Adrenal gland (tissue), 12 donors: ENCODE results near the gene PNPLA7. TPM values are rescaled to one million over a fixed set of nuclear protein-coding genes. Genes with fewer than 3 reads are reported as not detected.
"Not testable (repeated sequence)": the region's sequence is repeated elsewhere in the genome, so short reads cannot be mapped to it uniquely, and the experiment has no call there.

ENCODE experiments used
- DNase-seq, 7 donors: peaks; one replicate each; pipeline ENCODE4 v3.0.0-alpha.2; 2019 to 2020
- H3K27ac ChIP-seq, 5 donors: fragments of 200-600 bp; sonication (generic) in 4 of 5; 1 replicate in 3 of 5; 2 replicates in 2 of 5; pipeline versions ENCODE4 v1.5.1 to v1.8.0; 2016 to 2020; ENCODE audit warnings: mild to moderate bottlenecking in 1 of 5
- H3K27me3 ChIP-seq: fragments of 200-600 bp; 2 replicates; pipeline ENCODE4 v1.8.0; 2021
- H3K36me3 ChIP-seq, 2 donors: fragments of 200-600 bp; replicated peaks in 1 of 2; 1 replicate in 1 of 2; 2 replicates in 1 of 2; pipeline versions ENCODE4 v1.5.1 to v1.8.0; 2018 to 2022
- H3K4me1 ChIP-seq, 2 donors: fragments of 200-600 bp; replicated peaks in 1 of 2; 1 replicate in 1 of 2; 2 replicates in 1 of 2; pipeline versions ENCODE4 v1.5.1 to v1.8.0; 2018 to 2021
- H3K4me3 ChIP-seq, 4 donors: fragments of 200-600 bp; sonication (generic) in 3 of 4; one replicate each; pipeline ENCODE4 v1.5.1; 2016 to 2018
- H3K9me3 ChIP-seq, 3 donors: fragments of 200-600 bp; sonication (generic) in 1 of 3; replicated peaks in 1 of 3; 1 replicate in 2 of 3; 2 replicates in 1 of 3; pipeline versions ENCODE4 v1.5.1 to v1.8.0; 2016 to 2021
- CTCF ChIP-seq, 6 experiments: fragments of 450-650 bp in 4 of 6; fragments of 200-600 bp in 2 of 6; sonication (generic) in 1 of 6; IDR thresholded peaks; 1 replicate in 5 of 6; 2 replicates in 1 of 6; pipeline versions ENCODE4 v1.5.1 to v1.8.0; 2016 to 2021; ENCODE audit warnings: antibody characterized with exemption in 6 of 6, mild to moderate bottlenecking in 2 of 6, moderate library complexity in 1 of 6
- POLR2A ChIP-seq, 2 donors: fragments of 450-650 bp; IDR thresholded peaks; one replicate each; pipeline ENCODE4 v1.6.1; 2017; ENCODE audit warnings: antibody characterized with exemption in 2 of 2, mild to moderate bottlenecking in 2 of 2, moderate library complexity in 1 of 2
- WGBS, 4 donors: extraction: QIAGEN DNeasy Blood & Tissue Kit in 2 of 4; methylation state at CpG; one replicate each; pipeline versions ENCODE4 v1.1.5 to v1.1.7; 2013 to 2017; 5-methylcytosine and 5-hydroxymethylcytosine counted together
- intact Hi-C, 2 donors: fragments of 100-400 bp; cut with DNase I; formaldehyde crosslinking; loops; one replicate each; pipeline versions ENCODE4 v1.14.1 to v1.15.0; 2022 to 2023
- polyA plus RNA-seq, 3 donors: library from polyadenylated mRNA; stranded (reverse); fragments of 200-250 nt in 2 of 3; fragments of 350-450 nt in 1 of 3; fragmentation: Illumina TruSeq in 1 of 3; extraction: RNeasy Lipid Tissue Mini Kit (QIAGEN cat#74804) in 1 of 3; gene quantifications; one replicate each; pipeline ENCODE4 v1.2.3, GENCODE V29; 2013 to 2014
- total RNA-seq, 9 donors: library from RNA; depleted of rRNA in 4 of 9; stranded (reverse); fragments of >200 nt in 4 of 9; fragments of 120-200 nt in 1 of 9; fragmentation: NEBNext Ultra II Directional in 1 of 9; extraction: Animal tissue kit (Norgen Biotek cat#: 25700) in 1 of 9; gene quantifications; one replicate each; pipeline versions ENCODE4 v1.1.0 to v1.2.4, GENCODE V29; 2013 to 2023
- donor health status: healthy with polysubstance abuse.
- donor health status: Bipolar disorder and iron deficiency.
- donor health status: DM: yes; HTN: yes; CAD: no.
- donor health status: DM: no; HTN: no; CAD: no.
- donor health status: DM: no; HTN: no; CAD: no.
- donor health status: DM: yes; HTN: yes; CAD: no.

The PNPLA7 gene
- total and polyA plus RNA-seq, 12 donors = 0.44 to 64.1 (median 10.8) TPM

- Histone ChIP-seq H3K36me3 (peaks cover 0 to 36% of the 10 kb centered on the region in 2 donors), H3K4me3 (no peak overlapping the region), H3K4me1 (peaks cover 0 to 11% of the 10 kb centered on the region in 2 donors), H3K27ac (no peak overlapping the region), H3K27me3 (no peaks in the 10 kb centered on the region), H3K9me3 (no peaks in the 10 kb centered on the region)
- WGBS, 4 donors = 89 to 93% (median 91%) methylated on average over 5 to 10 of the region's 10 CpGs
- intact Hi-C loops = no loop called here
- TF ChIP-seq CTCF (IDR thresholded peaks at IDR 0.05) (no peak), POLR2A (IDR thresholded peaks at IDR 0.05) (no peak)
- DNase-seq = no peak
These were observed 5.0 kb upstream of the PNPLA7 start for GRCh38 chr9:137555179-137555578.

GRCh38 chr9:137554349-137554748 lies 4.1 kb upstream of the PNPLA7 start:
- H3K9me3 ChIP-seq = no peaks in the 10 kb centered on the region
- peaks cover 8 to 19% of the 10 kb centered on the region in 2 donors for H3K4me1 ChIP-seq
- no peaks in the 10 kb centered on the region for H3K27me3 ChIP-seq
- no peak for DNase-seq
- TF ChIP-seq CTCF (IDR thresholded peaks at IDR 0.05) (no peak), POLR2A (IDR thresholded peaks at IDR 0.05) (no peak)
- H3K36me3 ChIP-seq = peaks cover 0 to 36% of the 10 kb centered on the region in 2 donors
- intact Hi-C loops = no loop called here
- no peak overlapping the region for H3K27ac ChIP-seq
- no peak overlapping the region for H3K4me3 ChIP-seq
- 88 to 97% (median 93%) methylated on average over 1 of the region's 1 CpG for WGBS, 4 donors

- H3K27me3 ChIP-seq, H3K27ac ChIP-seq, DNase-seq, intact Hi-C loops, H3K9me3 ChIP-seq, H3K4me3 ChIP-seq: not testable (repeated sequence)
- Histone ChIP-seq H3K36me3 (peaks cover 0 to 36% of the 10 kb centered on the region in 2 donors), H3K4me1 (peaks cover 8 to 19% of the 10 kb centered on the region in 2 donors)
- WGBS, 4 donors = 78 to 93% (median 90%) methylated on average over 10 of the region's 10 CpGs
These were observed 3.5 kb upstream of the PNPLA7 start for GRCh38 chr9:137553654-137554053.

GRCh38 chr9:137552022-137552768 lies 2.0 kb upstream of the PNPLA7 start:
- H3K36me3 ChIP-seq = peaks cover 0 to 24% of the 10 kb centered on the region in 2 donors
- peak; percentile 57 to 86 (median 74) for DNase-seq
- intact Hi-C loops = no loop called here
- peak overlapping the region; percentile 63 to 95 (median 85) for H3K27ac ChIP-seq
- 5 to 35% (median 8%) methylated on average over 10 to 58 of the region's 58 CpGs for WGBS, 4 donors
- H3K9me3 ChIP-seq = no peaks in the 10 kb centered on the region
- no peaks in the 10 kb centered on the region for H3K27me3 ChIP-seq
- TF ChIP-seq CTCF (IDR thresholded peaks at IDR 0.05) (no peak), POLR2A (IDR thresholded peaks at IDR 0.05) (no peak)
- H3K4me3 ChIP-seq = peak overlapping the region; percentile 60 to 83 (median 75)
- H3K4me1 ChIP-seq = peaks cover 8 to 19% of the 10 kb centered on the region in 2 donors
